Dermis microvascular lymphatic vessel endothelial cell (primary cell): ENCODE data around the gene L3MBTL4. TPM values are rescaled to one million over a fixed set of nuclear protein-coding genes. Genes with fewer than 3 reads are reported as not detected.
A peak's percentile ranks its signal among the peaks of the same experiment; 100 is the strongest.
"Not testable (repeated sequence)": the region's sequence is repeated elsewhere in the genome, so short reads cannot be mapped to it uniquely, and the experiment has no call there.

Source experiments
- DNase-seq, 2 donors: peaks; one replicate each; pipeline versions ENCODE4 v3.0.0 to v3.0.0-alpha.2; 2010; ENCODE audit warnings: low read depth in 2 of 2
- total RNA-seq: library from RNA; depleted of rRNA; stranded (reverse); fragments of >200 nt; gene quantifications from 2 replicates; pipeline ENCODE4 v1.2.1, GENCODE V29; 2014

Gene L3MBTL4
- total RNA-seq, 1 donor from 2014 or later = 5.1 TPM

- no peak for DNase-seq
Measured at GRCh38 chr18:6113650-6114049, 301.1 kb downstream of the L3MBTL4 start.

- DNase-seq = no peak
Measured at GRCh38 chr18:6111726-6112125, 303.0 kb downstream of the L3MBTL4 start.

GRCh38 chr18:6109743-6110142 lies 305.0 kb downstream of the L3MBTL4 start:
- DNase-seq = no peak

- no peak for DNase-seq
Measured at GRCh38 chr18:6107794-6108193, 306.9 kb downstream of the L3MBTL4 start.

- no peak for DNase-seq
Measured at GRCh38 chr18:6106091-6106685, 308.5 kb downstream of the L3MBTL4 start.

GRCh38 chr18:6103741-6104140 lies 311.0 kb downstream of the L3MBTL4 start:
- no peak for DNase-seq

GRCh38 chr18:6096730-6097129 lies 318.0 kb downstream of the L3MBTL4 start:
- no peak for DNase-seq

- DNase-seq = no peak
Measured at GRCh38 chr18:6088432-6088831, 326.3 kb downstream of the L3MBTL4 start.

GRCh38 chr18:6086731-6087130 lies 328.0 kb downstream of the L3MBTL4 start:
- no peak for DNase-seq

- DNase-seq = no peak
Measured at GRCh38 chr18:6079406-6079805, 335.3 kb downstream of the L3MBTL4 start.

- DNase-seq = no peak
Measured at GRCh38 chr18:6078877-6079276, 335.8 kb downstream of the L3MBTL4 start.

- not testable (repeated sequence) for DNase-seq
Measured at GRCh38 chr18:6072423-6072822, 342.3 kb downstream of the L3MBTL4 start.

- no peak for DNase-seq
Measured at GRCh38 chr18:6069539-6069938, 345.2 kb downstream of the L3MBTL4 start.

GRCh38 chr18:6069103-6069502 lies 345.6 kb downstream of the L3MBTL4 start:
- DNase-seq = no peak

GRCh38 chr18:6060149-6060548 lies 354.6 kb downstream of the L3MBTL4 start:
- DNase-seq = no peak

- DNase-seq = no peak
Measured at GRCh38 chr18:6059551-6059950, 355.2 kb downstream of the L3MBTL4 start.

- DNase-seq = no peak
Measured at GRCh38 chr18:6058941-6059340, 355.8 kb downstream of the L3MBTL4 start.

GRCh38 chr18:6057604-6058003 lies 357.1 kb downstream of the L3MBTL4 start:
- no peak for DNase-seq

GRCh38 chr18:6056171-6056910 lies 358.4 kb downstream of the L3MBTL4 start:
- peak in 1 of 2 donors; percentile 60 for DNase-seq

- DNase-seq = peak in 1 of 2 donors; percentile 53
Measured at GRCh38 chr18:6055711-6056110, 359.0 kb downstream of the L3MBTL4 start.

GRCh38 chr18:6054256-6054842 lies 360.4 kb downstream of the L3MBTL4 start:
- DNase-seq = no peak

GRCh38 chr18:6052449-6052913 lies 362.2 kb downstream of the L3MBTL4 start:
- DNase-seq = no peak

- DNase-seq = not testable (repeated sequence)
Measured at GRCh38 chr18:6047596-6047995, 367.1 kb downstream of the L3MBTL4 start.
